Measurements from ENCODE around the gene TLR7.

DNA sequence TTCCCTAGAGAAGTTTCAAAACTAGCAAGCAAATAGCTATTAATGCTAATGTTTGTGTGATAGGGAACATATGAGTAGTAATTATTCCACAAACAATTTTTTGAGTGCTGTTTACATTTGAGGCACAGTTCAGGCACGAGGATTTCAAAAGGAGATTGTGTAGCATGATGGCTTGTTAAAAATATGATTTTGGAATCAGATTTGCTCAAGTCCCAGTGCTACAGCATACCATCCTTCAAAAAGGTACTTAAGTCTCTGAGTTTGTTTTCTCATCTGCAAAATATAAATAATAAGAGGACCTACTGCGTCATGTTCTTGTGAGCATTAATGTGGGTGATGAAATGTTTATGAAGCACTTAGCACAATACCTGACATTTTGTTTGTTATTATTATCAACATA lies 50.9 kb downstream of the TLR7 start:
- TF ChIP-seq, protein P1, sequence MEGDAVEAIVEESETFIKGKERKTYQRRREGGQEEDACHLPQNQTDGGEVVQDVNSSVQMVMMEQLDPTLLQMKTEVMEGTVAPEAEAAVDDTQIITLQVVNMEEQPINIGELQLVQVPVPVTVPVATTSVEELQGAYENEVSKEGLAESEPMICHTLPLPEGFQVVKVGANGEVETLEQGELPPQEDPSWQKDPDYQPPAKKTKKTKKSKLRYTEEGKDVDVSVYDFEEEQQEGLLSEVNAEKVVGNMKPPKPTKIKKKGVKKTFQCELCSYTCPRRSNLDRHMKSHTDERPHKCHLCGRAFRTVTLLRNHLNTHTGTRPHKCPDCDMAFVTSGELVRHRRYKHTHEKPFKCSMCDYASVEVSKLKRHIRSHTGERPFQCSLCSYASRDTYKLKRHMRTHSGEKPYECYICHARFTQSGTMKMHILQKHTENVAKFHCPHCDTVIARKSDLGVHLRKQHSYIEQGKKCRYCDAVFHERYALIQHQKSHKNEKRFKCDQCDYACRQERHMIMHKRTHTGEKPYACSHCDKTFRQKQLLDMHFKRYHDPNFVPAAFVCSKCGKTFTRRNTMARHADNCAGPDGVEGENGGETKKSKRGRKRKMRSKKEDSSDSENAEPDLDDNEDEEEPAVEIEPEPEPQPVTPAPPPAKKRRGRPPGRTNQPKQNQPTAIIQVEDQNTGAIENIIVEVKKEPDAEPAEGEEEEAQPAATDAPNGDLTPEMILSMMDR (IDR thresholded peaks at IDR 0.05): no peak
- no peak for TF ChIP-seq POLR2A (IDR thresholded peaks at IDR 0.05)
- no peak for TF ChIP-seq POLR2AphosphoS5 (IDR thresholded peaks at IDR 0.05)
